Measurements from ENCODE around the gene PCGF3.
"Not testable (repeated sequence)": the region's sequence is repeated elsewhere in the genome, so short reads cannot be mapped to it uniquely, and the experiment has no call there.

PCGF3 gene

GRCh38 chr4:668219-668618 is 37.4 kb upstream of the PCGF3 start:
- not testable (repeated sequence) for DNase-seq

GRCh38 chr4:669806-670559 is 35.6 kb upstream of the PCGF3 start:
- DNase-seq, result not testable (repeated sequence)

- DNase-seq, result no peak
Measured at GRCh38 chr4:671769-672168, 33.9 kb upstream of the PCGF3 start.

- DNase-seq, result no peak
Measured at GRCh38 chr4:673349-674091, 32.1 kb upstream of the PCGF3 start.

- peak; percentile 99 for DNase-seq
Measured at GRCh38 chr4:674172-675035, 31.2 kb upstream of the PCGF3 start, which contains the start of the genes ATP5ME and MYL5. ATP5ME (minus strand) TSS chr4:674276; CDS start chr4:674247, 29 bp downstream. MYL5 (plus strand) TSS chr4:674542; CDS start chr4:678027, 3,485 bp downstream.

GRCh38 chr4:675036-675882 is 30.4 kb upstream of the PCGF3 start:
- DNase-seq, result no peak

GRCh38 chr4:675980-676870 is 29.4 kb upstream of the PCGF3 start:
- no peak for DNase-seq

GRCh38 chr4:676871-677235 is 28.8 kb upstream of the PCGF3 start:
- no peak for DNase-seq

GRCh38 chr4:677431-678293 is 28.0 kb upstream of the PCGF3 start:
- DNase-seq, result no peak

- DNase-seq, result no peak
Measured at GRCh38 chr4:678331-679103, 27.1 kb upstream of the PCGF3 start.

- DNase-seq, result no peak
Measured at GRCh38 chr4:679104-679481, 26.5 kb upstream of the PCGF3 start.

- DNase-seq, result no peak
Measured at GRCh38 chr4:679629-680028, 26.0 kb upstream of the PCGF3 start.

- DNase-seq, result no peak
Measured at GRCh38 chr4:680091-680490, 25.5 kb upstream of the PCGF3 start.

- DNase-seq, result no peak
Measured at GRCh38 chr4:680551-680927, 25.1 kb upstream of the PCGF3 start.

- peak; percentile 72 for DNase-seq
Measured at GRCh38 chr4:680928-681645, 24.5 kb upstream of the PCGF3 start.

GRCh38 chr4:681736-682451 is 23.7 kb upstream of the PCGF3 start:
- peak; percentile 38 for DNase-seq

GRCh38 chr4:682490-683172 is 23.0 kb upstream of the PCGF3 start:
- DNase-seq, result no peak
